PC-3 (cell line): ENCODE results near the gene ADAMTSL1.

ENCODE experiments used
- EZH2 ChIP-seq: fragments of 300-600 bp; sonication (generic); IDR thresholded peaks from one replicate; pipeline ENCODE4 v1.6.1; 2017; ENCODE audit warnings: antibody characterized with exemption, mild to moderate bottlenecking, low read length; ENCODE audit not compliant: unreplicated experiment
- EZH2phosphoT487 ChIP-seq: fragments of 300-600 bp; sonication (generic); IDR thresholded peaks from 2 replicates; pipeline ENCODE4 v1.6.1; 2018; ENCODE audit warnings: mild to moderate bottlenecking, antibody characterized with exemption, low read length, borderline replicate concordance
- TF ChIP-seq, protein P1 (sequence below): fragments of 300-600 bp; sonication (generic); conservative IDR thresholded peaks from 2 replicates; pipeline ENCODE4 v1.5.1; 2017; ENCODE audit warnings: antibody characterized with exemption, low read depth, mild to moderate bottlenecking, low read length

DNA sequence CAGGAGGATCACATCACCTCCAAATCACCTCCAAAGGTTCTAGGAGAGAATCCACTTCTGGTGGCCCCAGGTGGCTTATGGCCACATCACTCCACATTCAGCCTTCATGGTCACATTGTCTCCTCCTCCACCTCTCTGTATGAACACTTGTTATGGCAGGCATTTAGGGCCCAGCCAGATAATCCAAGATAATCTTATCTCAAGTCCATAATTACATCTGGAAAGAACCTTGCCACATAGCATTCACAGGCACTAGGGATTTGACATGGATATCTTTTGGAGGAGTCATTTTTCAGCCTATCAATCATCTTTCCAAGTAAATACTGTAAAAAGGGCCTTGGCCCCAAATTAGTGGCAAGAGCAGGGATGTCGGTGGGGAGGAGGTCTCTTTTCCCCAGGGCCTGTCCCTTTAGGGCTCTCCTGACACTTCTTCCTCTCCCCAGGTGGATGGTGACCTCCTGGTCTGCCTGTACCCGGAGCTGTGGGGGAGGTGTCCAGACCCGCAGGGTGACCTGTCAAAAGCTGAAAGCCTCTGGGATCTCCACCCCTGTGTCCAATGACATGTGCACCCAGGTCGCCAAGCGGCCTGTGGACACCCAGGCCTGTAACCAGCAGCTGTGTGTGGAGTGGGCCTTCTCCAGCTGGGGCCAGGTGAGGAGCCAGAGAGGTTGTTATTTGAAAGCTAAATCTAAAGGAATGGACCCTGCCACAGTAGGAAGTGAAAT lies 418.2 kb downstream of the ADAMTSL1 start:
- TF ChIP-seq, protein P1, sequence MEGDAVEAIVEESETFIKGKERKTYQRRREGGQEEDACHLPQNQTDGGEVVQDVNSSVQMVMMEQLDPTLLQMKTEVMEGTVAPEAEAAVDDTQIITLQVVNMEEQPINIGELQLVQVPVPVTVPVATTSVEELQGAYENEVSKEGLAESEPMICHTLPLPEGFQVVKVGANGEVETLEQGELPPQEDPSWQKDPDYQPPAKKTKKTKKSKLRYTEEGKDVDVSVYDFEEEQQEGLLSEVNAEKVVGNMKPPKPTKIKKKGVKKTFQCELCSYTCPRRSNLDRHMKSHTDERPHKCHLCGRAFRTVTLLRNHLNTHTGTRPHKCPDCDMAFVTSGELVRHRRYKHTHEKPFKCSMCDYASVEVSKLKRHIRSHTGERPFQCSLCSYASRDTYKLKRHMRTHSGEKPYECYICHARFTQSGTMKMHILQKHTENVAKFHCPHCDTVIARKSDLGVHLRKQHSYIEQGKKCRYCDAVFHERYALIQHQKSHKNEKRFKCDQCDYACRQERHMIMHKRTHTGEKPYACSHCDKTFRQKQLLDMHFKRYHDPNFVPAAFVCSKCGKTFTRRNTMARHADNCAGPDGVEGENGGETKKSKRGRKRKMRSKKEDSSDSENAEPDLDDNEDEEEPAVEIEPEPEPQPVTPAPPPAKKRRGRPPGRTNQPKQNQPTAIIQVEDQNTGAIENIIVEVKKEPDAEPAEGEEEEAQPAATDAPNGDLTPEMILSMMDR, result no peak
- TF ChIP-seq EZH2 (no peak), EZH2phosphoT487 (no peak)
